GM12865 (cell line): ENCODE measurements around the gene ELF3.

Source experiments
- DNase-seq: peaks from one replicate; pipeline ENCODE4 v3.0.0; 2010; ENCODE audit warnings: low read depth
- H3K4me3 ChIP-seq: 2 replicates; pipeline ENCODE4 v1.5.1; 2011; ENCODE audit warnings: mild to moderate bottlenecking, low read depth, low read length, control low read depth
- TF ChIP-seq, protein P1 (sequence below): IDR thresholded peaks from 2 replicates; pipeline ENCODE4 v1.5.1; 2011; ENCODE audit warnings: low read length, control low read depth, low read depth, inconsistent platforms; ENCODE audit not compliant: insufficient read depth; ENCODE audit errors: missing control alignments

ELF3 gene

DNA sequence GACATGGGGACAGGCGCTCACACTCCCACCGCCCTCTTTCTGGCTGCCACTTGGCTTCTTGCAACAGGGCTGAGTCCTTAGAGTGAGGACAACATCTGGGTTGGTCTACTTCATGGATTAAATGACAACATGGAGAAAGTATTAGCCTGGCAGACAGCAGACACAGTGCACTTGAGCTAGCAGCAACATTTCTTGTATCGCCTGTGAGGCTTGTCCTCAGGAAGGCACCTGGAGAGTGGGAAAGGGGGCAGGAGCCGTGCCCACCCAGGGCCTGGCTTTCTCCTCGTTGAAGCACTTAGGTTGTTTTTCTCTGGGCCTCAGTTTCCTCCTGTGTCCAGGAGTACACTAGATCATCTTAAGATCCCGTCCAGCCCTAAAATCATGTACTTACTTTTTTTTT, 3.7 kb downstream of the ELF3 start:
- TF ChIP-seq, protein P1, sequence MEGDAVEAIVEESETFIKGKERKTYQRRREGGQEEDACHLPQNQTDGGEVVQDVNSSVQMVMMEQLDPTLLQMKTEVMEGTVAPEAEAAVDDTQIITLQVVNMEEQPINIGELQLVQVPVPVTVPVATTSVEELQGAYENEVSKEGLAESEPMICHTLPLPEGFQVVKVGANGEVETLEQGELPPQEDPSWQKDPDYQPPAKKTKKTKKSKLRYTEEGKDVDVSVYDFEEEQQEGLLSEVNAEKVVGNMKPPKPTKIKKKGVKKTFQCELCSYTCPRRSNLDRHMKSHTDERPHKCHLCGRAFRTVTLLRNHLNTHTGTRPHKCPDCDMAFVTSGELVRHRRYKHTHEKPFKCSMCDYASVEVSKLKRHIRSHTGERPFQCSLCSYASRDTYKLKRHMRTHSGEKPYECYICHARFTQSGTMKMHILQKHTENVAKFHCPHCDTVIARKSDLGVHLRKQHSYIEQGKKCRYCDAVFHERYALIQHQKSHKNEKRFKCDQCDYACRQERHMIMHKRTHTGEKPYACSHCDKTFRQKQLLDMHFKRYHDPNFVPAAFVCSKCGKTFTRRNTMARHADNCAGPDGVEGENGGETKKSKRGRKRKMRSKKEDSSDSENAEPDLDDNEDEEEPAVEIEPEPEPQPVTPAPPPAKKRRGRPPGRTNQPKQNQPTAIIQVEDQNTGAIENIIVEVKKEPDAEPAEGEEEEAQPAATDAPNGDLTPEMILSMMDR: no peak
- H3K4me3 ChIP-seq: no peak overlapping the region
- DNase-seq: no peak

DNA sequence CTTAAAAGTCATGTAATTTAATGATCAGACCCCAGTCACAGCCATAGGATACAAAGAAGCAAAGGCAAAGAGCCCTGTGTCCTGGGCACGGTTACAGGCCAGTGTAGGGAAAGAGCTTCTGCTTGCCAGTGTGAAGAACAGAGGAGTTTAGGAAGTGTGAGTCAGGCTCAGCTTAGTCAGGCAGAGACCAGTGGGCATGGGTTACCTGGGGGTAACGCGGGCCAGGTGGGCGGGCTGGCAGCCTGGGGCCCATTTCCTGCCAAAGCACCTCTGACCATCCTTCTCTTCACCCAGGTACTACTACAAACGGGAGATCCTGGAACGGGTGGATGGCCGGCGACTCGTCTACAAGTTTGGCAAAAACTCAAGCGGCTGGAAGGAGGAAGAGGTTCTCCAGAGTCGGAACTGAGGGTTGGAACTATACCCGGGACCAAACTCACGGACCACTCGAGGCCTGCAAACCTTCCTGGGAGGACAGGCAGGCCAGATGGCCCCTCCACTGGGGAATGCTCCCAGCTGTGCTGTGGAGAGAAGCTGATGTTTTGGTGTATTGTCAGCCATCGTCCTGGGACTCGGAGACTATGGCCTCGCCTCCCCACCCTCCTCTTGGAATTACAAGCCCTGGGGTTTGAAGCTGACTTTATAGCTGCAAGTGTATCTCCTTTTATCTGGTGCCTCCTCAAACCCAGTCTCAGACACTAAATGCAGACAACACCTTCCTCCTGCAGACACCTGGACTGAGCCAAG, 4.7 kb downstream of the ELF3 start:
- TF ChIP-seq, protein P1: no peak
- H3K4me3 ChIP-seq: no peak overlapping the region
- no peak for DNase-seq

DNA sequence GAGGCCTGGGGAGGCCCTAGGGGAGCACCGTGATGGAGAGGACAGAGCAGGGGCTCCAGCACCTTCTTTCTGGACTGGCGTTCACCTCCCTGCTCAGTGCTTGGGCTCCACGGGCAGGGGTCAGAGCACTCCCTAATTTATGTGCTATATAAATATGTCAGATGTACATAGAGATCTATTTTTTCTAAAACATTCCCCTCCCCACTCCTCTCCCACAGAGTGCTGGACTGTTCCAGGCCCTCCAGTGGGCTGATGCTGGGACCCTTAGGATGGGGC, 5.2 kb downstream of the ELF3 start:
- H3K4me3 ChIP-seq: no peak overlapping the region
- DNase-seq: no peak
- TF ChIP-seq, protein P1: no peak

DNA sequence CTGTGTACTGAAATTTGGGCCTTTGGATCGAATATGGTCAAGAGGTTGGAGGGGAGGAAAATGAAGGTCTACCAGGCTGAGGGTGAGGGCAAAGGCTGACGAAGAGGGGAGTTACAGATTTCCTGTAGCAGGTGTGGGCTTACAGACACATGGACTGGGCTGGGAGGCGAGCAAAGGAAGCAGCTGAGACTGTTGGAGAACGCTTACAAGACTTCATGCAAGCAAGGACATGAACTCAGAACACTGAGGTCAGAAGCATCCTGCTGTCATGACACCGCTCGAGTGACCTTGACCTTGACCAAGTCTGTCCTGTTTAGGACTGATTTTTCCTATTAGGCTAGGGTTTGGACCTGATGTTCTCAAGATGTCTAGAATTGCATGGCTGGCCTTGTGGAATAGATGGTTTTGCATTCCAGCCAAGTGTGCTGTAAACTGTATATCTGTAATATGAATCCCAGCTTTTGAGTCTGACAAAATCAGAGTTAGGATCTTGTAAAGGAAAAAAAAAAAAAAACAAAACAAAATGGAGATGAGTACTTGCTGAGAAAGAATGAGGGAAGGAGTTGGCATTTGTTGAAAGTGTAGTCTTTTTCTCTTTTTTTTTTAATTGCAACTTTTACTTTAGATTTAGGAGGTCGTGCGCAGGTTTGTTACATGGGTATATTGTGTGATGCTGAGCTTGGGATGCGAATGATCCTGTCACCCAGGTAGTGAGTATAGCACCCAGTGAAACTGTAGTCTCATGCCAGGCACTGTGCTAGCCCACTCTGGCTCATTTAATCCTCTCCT, 5.8 kb downstream of the ELF3 start:
- TF ChIP-seq, protein P1: no peak
- no peak for DNase-seq
- no peak overlapping the region for H3K4me3 ChIP-seq

DNA sequence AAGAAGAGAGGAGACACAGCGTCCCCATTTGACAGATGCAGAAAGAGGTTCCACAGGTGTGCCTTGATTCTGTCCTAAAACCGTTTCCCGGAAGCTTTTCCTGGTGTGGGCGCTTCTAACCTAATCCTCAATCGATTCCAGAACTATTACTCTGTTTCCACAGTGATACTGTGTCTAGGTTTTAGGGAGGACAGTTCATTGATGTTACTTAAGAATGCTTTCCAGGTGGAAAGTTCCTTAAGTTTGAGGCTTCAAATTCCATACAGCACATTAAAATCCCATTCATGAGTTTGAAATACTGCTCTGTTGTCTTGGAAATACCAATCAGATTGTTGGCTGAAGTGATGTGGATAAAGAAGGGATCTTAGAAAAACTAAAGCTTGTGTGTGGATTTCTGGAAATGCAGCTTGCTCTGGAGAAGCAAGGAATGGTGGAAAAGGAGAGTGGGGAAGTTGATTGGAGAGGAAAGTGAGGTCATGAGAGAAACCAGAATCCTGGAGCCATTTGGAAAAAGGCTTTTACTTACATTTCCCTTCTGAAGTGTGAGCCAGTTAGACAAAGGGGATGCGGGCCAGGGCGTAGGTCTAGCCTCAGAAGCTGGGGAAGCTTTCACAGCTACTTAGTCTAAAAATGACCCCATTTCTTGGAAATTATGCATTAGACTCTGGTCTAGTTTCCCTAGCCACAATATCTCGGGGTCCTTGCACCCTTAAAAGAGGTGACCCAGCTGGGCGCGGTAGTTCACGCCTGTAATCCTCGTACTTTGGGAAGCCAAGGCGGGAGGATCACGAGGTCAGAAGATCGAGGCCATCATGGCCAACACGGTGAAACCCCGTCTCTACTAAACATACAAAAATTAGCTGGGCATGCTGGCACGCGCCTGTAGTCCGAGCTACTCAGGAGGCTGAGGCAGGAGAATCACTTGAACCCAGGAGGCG, 6.7 kb downstream of the ELF3 start:
- no peak overlapping the region for H3K4me3 ChIP-seq
- TF ChIP-seq, protein P1: no peak
- DNase-seq: no peak

DNA sequence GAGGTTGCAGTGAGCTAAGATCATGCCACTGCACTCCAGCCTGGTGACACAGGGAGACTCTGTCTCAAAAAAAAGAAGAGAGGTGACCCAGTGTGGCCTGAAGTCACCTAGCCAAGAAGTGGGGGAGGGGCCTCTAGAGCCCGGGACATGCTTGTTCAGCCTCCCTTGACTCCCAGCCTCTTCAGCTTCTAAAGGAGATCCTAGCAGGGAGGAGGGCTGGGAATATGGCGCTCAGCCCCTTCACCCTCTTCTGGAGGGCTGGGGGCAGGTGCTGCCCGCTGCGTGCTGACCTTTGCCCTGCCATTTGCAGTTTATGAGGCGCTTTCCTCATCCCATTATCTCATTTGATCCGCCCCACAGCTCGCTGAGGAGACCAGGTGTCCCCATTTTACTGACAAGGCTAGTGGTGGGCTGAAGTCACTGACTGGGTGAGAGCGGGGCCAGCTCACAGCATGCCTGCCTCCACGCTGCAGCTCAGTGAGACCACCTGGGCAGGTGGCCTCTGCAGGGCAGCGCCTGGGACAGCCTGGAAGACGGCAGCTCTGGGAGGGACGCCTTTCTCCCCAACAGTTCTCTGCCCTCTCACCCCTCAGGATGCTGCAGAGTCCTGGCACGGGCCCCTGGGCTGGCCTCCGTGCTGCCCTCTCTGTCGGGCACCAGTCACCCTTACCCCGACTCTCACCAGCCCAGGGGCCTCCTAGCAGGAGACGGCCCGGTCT, 7.5 kb downstream of the ELF3 start:
- no peak overlapping the region for H3K4me3 ChIP-seq
- TF ChIP-seq, protein P1: no peak
- DNase-seq: no peak
